Muscle of arm (tissue), 12 donors: ENCODE data around the gene NOTO. TPM values are rescaled to one million over a fixed set of nuclear protein-coding genes. Genes with fewer than 3 reads are reported as not detected.

Source experiments
- DNase-seq: peaks from one replicate; pipeline ENCODE4 v3.0.0-alpha.2; 2013
- polyA plus RNA-seq, 12 donors: library from polyadenylated mRNA; unstranded; fragments of 120-200 nt; gene quantifications; one replicate each; pipeline ENCODE4 v1.2.1, GENCODE V29; 2013; ENCODE audit not compliant: insufficient read length in 12 of 12

Gene NOTO
- polyA plus RNA-seq, 12 donors, result 0.06 to 0.08 (median 0.07) TPM; not detected in 9

- no peak for DNase-seq
Observed at GRCh38 chr2:73257425-73258125, 55.2 kb downstream of the NOTO start.

GRCh38 chr2:73258186-73258912, 56.0 kb downstream of the NOTO start:
- DNase-seq, result no peak

GRCh38 chr2:73258913-73259215, 56.5 kb downstream of the NOTO start:
- DNase-seq, result no peak

GRCh38 chr2:73259276-73259675, 56.9 kb downstream of the NOTO start:
- DNase-seq, result no peak

- DNase-seq, result no peak
Observed at GRCh38 chr2:73259704-73260337, 57.4 kb downstream of the NOTO start.

GRCh38 chr2:73260338-73260984, 58.1 kb downstream of the NOTO start:
- no peak for DNase-seq

Other genes starting within 250 kb of the NOTO start
- gene SFXN5, start 130.9 kb upstream of the NOTO start, polyA plus RNA-seq, result 10 to 100 TPM in 1 of 12 donors, 1 to 10 TPM in 10, not detected in 1; 4.9 to 10.6 (median 6.7) TPM
- gene RAB11FIP5, start 89.6 kb upstream of the NOTO start, polyA plus RNA-seq, result 10 to 100 TPM in 11 of 12 donors, not detected in 1; 11.5 to 21.2 (median 13.7) TPM
- 10 to 100 TPM in 11 of 12 donors, not detected in 1; 25.3 to 44.6 (median 30.2) TPM for gene SMYD5, start 11.7 kb downstream of the NOTO start, polyA plus RNA-seq
- gene PRADC1, start 30.7 kb downstream of the NOTO start, polyA plus RNA-seq, result 10 to 100 TPM in 11 of 12 donors, not detected in 1; 15.9 to 32.8 (median 26.7) TPM
- gene CCT7, start 31.7 kb downstream of the NOTO start, polyA plus RNA-seq, result 100 to 1,000 TPM in 11 of 12 donors, not detected in 1; 167 to 224 (median 189) TPM
- 1 to 10 TPM in 1 of 12 donors, under 1 TPM in 9, not detected in 2; 0.12 to 2.0 (median 0.25) TPM for gene FBXO41, start 81.9 kb downstream of the NOTO start, polyA plus RNA-seq
- under 1 TPM in 1 of 12 donors, not detected in 11; 0.11 TPM for gene EGR4, start 91.0 kb downstream of the NOTO start, polyA plus RNA-seq
- gene ALMS1, start 183.3 kb downstream of the NOTO start, polyA plus RNA-seq, result 10 to 100 TPM in 11 of 12 donors, not detected in 1; 15.2 to 58.4 (median 18.8) TPM